K562 (cell line): Measurements from ENCODE around the gene FILIP1L. TPM values are rescaled to one million over a fixed set of nuclear protein-coding genes. Genes with fewer than 3 reads are reported as not detected.

ENCODE experiments used
- ATAC-seq: fragments of 200-7000 bp; cut with Tn5 transposase; 3 replicates; pipeline ENCODE4 v1.9.1; 2020; ENCODE audit warnings: moderate library complexity
- BruUV-seq: library from RNA; stranded (reverse); fragments of 400-500 nt; replicated peaks from 2 replicates; lab custom pipeline; 2021; lab: Mats Ljungman, UMichigan
- CTCF ChIA-PET: fragments of 300-600 bp; formaldehyde crosslinking; extraction: SDS; loops from one replicate; lab custom pipeline; 2021; ENCODE audit warnings: low intra/inter-chr PET ratio; lab: Yijun Ruan, JAX
- POLR2A ChIA-PET: fragments of 300-600, 350-650 bp; sonication (Branson Sonifier 250); formaldehyde crosslinking; extraction: SDS; loops from one replicate; lab custom pipeline; 2021; ENCODE audit warnings: antibody characterized with exemption, inconsistent platforms; lab: Yijun Ruan, JAX
- DNase-seq, 4 experiments: peaks; one replicate each; pipeline versions ENCODE4 v3.0.0 to v3.0.0-alpha.2; 2011 to 2018; ENCODE audit warnings: low spot score in 3 of 4, mixed read lengths in 3 of 4; ENCODE audit errors: extremely low read depth in 1 of 4
- FAIRE-seq: peaks from 2 replicates; lab custom pipeline; 2011; peaks lifted over from hg19 to GRCh38; lab: Jason Lieb, UNC
- H2AFZ ChIP-seq: 2 replicates; pipeline ENCODE4 v1.6.0; 2011; ENCODE audit warnings: low read depth, low read length, control low read depth, inconsistent platforms
- H3K27ac ChIP-seq: fragments of 200-600 bp; 3 replicates; pipeline ENCODE4 v1.8.0; 2011; ENCODE audit warnings: low read depth, mild to moderate bottlenecking, control low read depth, inconsistent platforms, low read length, moderate library complexity, mixed read lengths; ENCODE audit errors: extremely low read depth
- H3K27me3 ChIP-seq, 2 experiments: fragments of 300-600 bp in 1 of 2; 2 replicates in 1 of 2; 3 replicates in 1 of 2; pipeline versions ENCODE4 v1.6.0 to v1.8.0; 2011; ENCODE audit warnings: inconsistent platforms in 2 of 2, low read length in 2 of 2, mild to moderate bottlenecking in 1 of 2, mixed read lengths in 1 of 2, moderate library complexity in 1 of 2; ENCODE audit not compliant: control insufficient read depth in 2 of 2, insufficient read depth in 2 of 2
- H3K36me3 ChIP-seq: fragments of 300-600 bp; 3 replicates; pipeline ENCODE4 v1.8.0; 2011; ENCODE audit warnings: mild to moderate bottlenecking, low read length, inconsistent platforms; ENCODE audit not compliant: control insufficient read depth, insufficient read depth
- H3K4me1 ChIP-seq, 2 experiments: fragments of 200-600 bp in 1 of 2; replicated peaks in 1 of 2; 2 replicates in 1 of 2; 3 replicates in 1 of 2; pipeline versions ENCODE4 v1.5.1 to v1.8.0; 2011; ENCODE audit warnings: inconsistent platforms in 2 of 2, low read length in 2 of 2, mild to moderate bottlenecking in 1 of 2, mixed read lengths in 1 of 2, moderate library complexity in 1 of 2; ENCODE audit not compliant: control insufficient read depth in 2 of 2, insufficient read depth in 2 of 2
- H3K4me2 ChIP-seq: 2 replicates; pipeline ENCODE4 v1.6.1; 2011; ENCODE audit warnings: low read length, control low read depth, inconsistent platforms, mixed read lengths; ENCODE audit not compliant: insufficient read depth
- H3K4me3 ChIP-seq: fragments of 200-600 bp; sonication (generic), shearing (Covaris generic); 2 replicates; pipeline ENCODE4 v1.5.1; 2016; ENCODE audit warnings: control low read depth, inconsistent platforms
- H3K79me2 ChIP-seq: fragments of 200-600 bp; 3 replicates; pipeline ENCODE4 v1.8.0; 2011; ENCODE audit warnings: low read length, inconsistent platforms; ENCODE audit not compliant: control insufficient read depth, insufficient read depth
- H3K9ac ChIP-seq, 2 experiments: 2 replicates each; pipeline versions ENCODE4 v1.6.0 to v1.6.1; 2011; ENCODE audit warnings: low read depth in 2 of 2, low read length in 2 of 2, control low read depth in 1 of 2, inconsistent platforms in 1 of 2, mild to moderate bottlenecking in 1 of 2, mixed read lengths in 1 of 2; ENCODE audit not compliant: insufficient read depth in 1 of 2
- H3K9me1 ChIP-seq: one replicate; pipeline ENCODE4 v1.6.0; 2011; ENCODE audit warnings: inconsistent platforms, mild to moderate bottlenecking, low read length, moderate library complexity; ENCODE audit not compliant: control insufficient read depth, insufficient read depth
- H3K9me3 ChIP-seq: replicated peaks from 2 replicates; pipeline ENCODE4 v1.5.1; 2011; ENCODE audit warnings: low read depth, low read length, inconsistent platforms; ENCODE audit not compliant: control insufficient read depth, insufficient read depth
- H4K20me1 ChIP-seq: replicated peaks from 2 replicates; pipeline ENCODE4 v1.6.1; 2011; ENCODE audit warnings: low read length, inconsistent platforms, mixed read lengths; ENCODE audit not compliant: control insufficient read depth, insufficient read depth
- CHCHD3 ChIP-seq: fragments of 250-450 bp; sonication (Bioruptor Pico); IDR thresholded peaks from 2 replicates; pipeline ENCODE4 v2.1.2; 2022; ENCODE audit warnings: mild to moderate bottlenecking
- CTBP1 ChIP-seq: fragments of 450-650 bp; IDR thresholded peaks from 2 replicates; pipeline ENCODE4 v1.6.1; 2016; ENCODE audit warnings: borderline replicate concordance
- GATAD2A ChIP-seq: fragments of 450-650 bp; IDR thresholded peaks from 2 replicates; pipeline ENCODE4 v1.6.1; 2017
- HMG20A ChIP-seq: fragments of 450-650 bp; formaldehyde crosslinking; conservative IDR thresholded peaks from 2 replicates; pipeline ENCODE4 v1.4.0; 2020; ENCODE audit warnings: mild to moderate bottlenecking, mixed read lengths
- NFATC3 ChIP-seq: fragments of 450-650 bp; IDR thresholded peaks from 2 replicates; pipeline ENCODE4 v1.6.1; 2017; ENCODE audit warnings: mild to moderate bottlenecking
- PBX2 ChIP-seq, 2 experiments: IDR thresholded peaks in 1 of 2; conservative IDR thresholded peaks in 1 of 2; 2 replicates each; pipeline ENCODE4 v1.6.1; 2016; ENCODE audit warnings: low read depth in 2 of 2, mild to moderate bottlenecking in 1 of 2, missing compliant biosample characterization in 1 of 2, missing genetic modification characterization in 1 of 2, moderate library complexity in 1 of 2
- ZNF639 ChIP-seq, 2 experiments: fragments of 200-800 bp in 1 of 2; sonication (Bioruptor generic) in 1 of 2; sonication (generic) in 1 of 2; formaldehyde crosslinking in 1 of 2; IDR thresholded peaks in 1 of 2; conservative IDR thresholded peaks in 1 of 2; 2 replicates each; pipeline versions ENCODE4 v1.5.0 to v1.6.1; 2016 to 2020; ENCODE audit warnings: missing compliant biosample characterization in 1 of 2, missing genetic modification characterization in 1 of 2, missing genetic modification reagents in 1 of 2
- ZNF644 ChIP-seq: fragments of 200-800 bp; sonication (Bioruptor generic); IDR thresholded peaks from 2 replicates; pipeline ENCODE4 v1.6.1; 2016; ENCODE audit warnings: low read depth, missing genetic modification characterization, missing compliant biosample characterization
- ZNF717 ChIP-seq: fragments of 250-450 bp; sonication (Bioruptor Pico); IDR thresholded peaks from 2 replicates; pipeline ENCODE4 v1.5.0; 2021
- ZSCAN32 ChIP-seq: fragments of 450-650 bp; formaldehyde crosslinking; IDR thresholded peaks from 2 replicates; pipeline ENCODE4 v1.4.0; 2020; ENCODE audit warnings: mild to moderate bottlenecking, moderate library complexity
- WGBS: fragments of 100-300 bp; shearing (Covaris generic); methylation state at CpG from one replicate; pipeline ENCODE4 v1.1.6; 2016; ENCODE audit warnings: low coverage, mixed read lengths; ENCODE audit not compliant: insufficient coverage; ENCODE audit errors: missing lambda C conversion rate; 5-methylcytosine and 5-hydroxymethylcytosine counted together
- in situ Hi-C: fragments of 300-500 bp; cut with MboI; formaldehyde crosslinking; loops from 4 replicates; pipeline ENCODE4 v1.15.0; 2018; ENCODE audit warnings: inconsistent platforms, mixed read lengths
- intact Hi-C: fragments of 100-400 bp; cut with micrococcal nuclease; formaldehyde crosslinking; loops from 2 replicates; pipeline ENCODE4 v1.14.2; 2022
- polyA plus RNA-seq, 8 experiments: library from polyadenylated mRNA; depleted of rRNA in 4 of 8; stranded (reverse) in 5 of 8; unstranded in 3 of 8; fragments of >200 nt; fragmentation: Nextera tagmentation in 2 of 8; fragmentation: Illumina TruSeq in 1 of 8; extraction: Ambion mirVana in 2 of 8; extraction: Trizol in 1 of 8; gene quantifications; 2 replicates each; pipeline versions ENCODE4 v1.2.1 to v1.2.3, GENCODE V29; 2011 to 2014; ENCODE audit warnings: inconsistent platforms in 1 of 8, missing spikeins in 1 of 8
- total RNA-seq, 7 experiments: library from RNA; depleted of rRNA in 6 of 7; stranded (reverse); fragments of >200 nt in 6 of 7; fragmentation: Illumina TruSeq in 2 of 7; extraction: Trizol in 2 of 7; gene quantifications; 2 replicates each; pipeline versions ENCODE4 v1.2.1 to v1.2.3, GENCODE V29; 2011 to 2021; ENCODE audit warnings: low replicate concordance in 1 of 7

The FILIP1L gene
- total and polyA plus RNA-seq, 9 of the 15 experiments (the other 6 are each of a cell fraction or from before 2014, with no cell fraction given) = 0.50 to 2.1 (median 1.1) TPM

DNA sequence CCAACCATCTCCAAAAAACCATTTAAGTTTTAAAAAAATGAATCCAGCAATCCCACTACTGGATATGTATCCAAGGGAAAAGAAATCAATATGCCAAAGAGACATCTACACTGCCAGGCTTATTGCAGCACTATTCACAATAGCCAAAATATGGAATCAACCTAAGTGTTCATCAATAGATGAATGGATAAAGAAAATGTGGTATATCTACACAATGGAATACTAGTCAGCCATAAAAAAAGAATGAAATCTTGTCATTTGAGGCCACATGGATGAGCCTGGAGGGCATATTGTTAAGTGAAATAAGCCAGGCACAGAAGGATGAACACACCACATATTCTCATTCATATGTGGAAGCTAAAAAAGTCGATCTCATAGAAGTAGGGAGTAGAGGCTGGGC, 136.1 kb downstream of the FILIP1L start:
- Histone ChIP-seq H3K27ac (no peak overlapping the region), H4K20me1 (no peaks in the 10 kb centered on the region), H3K27me3 (no peaks in the 10 kb centered on the region), H3K4me2 (no peak overlapping the region), H3K9me3 (no peaks in the 10 kb centered on the region), H3K79me2 (no peaks in the 10 kb centered on the region; the same call in 2 of the 3 replicates), H3K36me3 (no peaks in the 10 kb centered on the region), H3K9ac (no peak overlapping the region), H2AFZ (no peak overlapping the region), H3K4me3 (no peak overlapping the region), H3K9me1 (no peaks in the 10 kb centered on the region), H3K4me1 (no peaks in the 10 kb centered on the region)
- DNase-seq (no peak), ATAC-seq (no peak), FAIRE-seq (no peak)
- ChIA-PET POLR2A (interaction anchor here (0.8 kb wide), 1 partner anchor 24 kb away, joined by 4 read pairs; no protein-coding TSS in a partner anchor), CTCF (no interaction called here)
- 82% methylated on average over 1 of the region's 1 CpG for WGBS
- TF ChIP-seq ZNF644 (tag) (no peak), GATAD2A (no peak)
- intact Hi-C loops = no loop called here
- in situ Hi-C loops = no loop called here
- no TSS peak for BruUV-seq

DNA sequence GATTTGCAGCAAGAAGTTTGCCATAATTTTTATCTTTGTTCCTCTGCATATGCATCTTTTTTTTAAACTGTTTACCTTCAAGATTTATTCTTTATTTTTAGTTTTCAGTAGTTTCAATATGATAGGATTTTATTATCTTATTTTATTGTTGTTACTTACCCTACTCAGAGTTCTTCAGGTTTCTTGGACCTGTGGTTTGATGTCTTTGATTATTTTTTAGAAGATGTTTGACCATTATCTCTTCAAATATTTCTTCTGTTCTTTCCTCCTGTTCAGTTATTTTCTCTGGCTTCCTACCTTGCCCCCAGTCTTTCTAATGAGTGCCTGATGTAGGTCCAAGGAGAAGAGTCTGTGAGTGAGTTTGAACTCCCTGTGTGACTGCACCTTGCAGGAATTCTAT, 137.7 kb downstream of the FILIP1L start:
- DNase-seq = no peak
- no peak overlapping the region for H3K27ac ChIP-seq
- TF ChIP-seq CTBP1 = no peak
- TF ChIP-seq NFATC3 = no peak
- TF ChIP-seq ZNF639 (CRISPR knock-in tag; conservative IDR thresholded peaks at IDR 0.05 in 1 of 2, IDR thresholded peaks at IDR 0.05 in 1 of 2) = no peak
- TF ChIP-seq HMG20A (CRISPR knock-in tag) = no peak
- no peak for TF ChIP-seq CHCHD3 (CRISPR knock-in tag)
- no peak for TF ChIP-seq ZNF717 (CRISPR knock-in tag)
- no peak for TF ChIP-seq ZSCAN32 (CRISPR knock-in tag)
- TF ChIP-seq PBX2 (CRISPR knock-in tag; IDR thresholded peaks at IDR 0.05; ENCODE audit: low read depth) = no peak
- TF ChIP-seq PBX2 (tag; conservative IDR thresholded peaks at IDR 0.05; ENCODE audit: low read depth) = no peak
- no peaks in the 10 kb centered on the region for H3K9me3 ChIP-seq
- CTCF ChIA-PET = no interaction called here
- FAIRE-seq = no peak
- no TSS peak for BruUV-seq
- in situ Hi-C loops = no loop called here
- H2AFZ ChIP-seq = no peak overlapping the region
- ATAC-seq = no peak
- no peaks in the 10 kb centered on the region; the same call in 2 of the 3 replicates for H3K79me2 ChIP-seq
- intact Hi-C loops = no loop called here
- no peak overlapping the region for H3K4me2 ChIP-seq
- H3K9me1 ChIP-seq = no peaks in the 10 kb centered on the region
- POLR2A ChIA-PET = no interaction called here
- no peaks in the 10 kb centered on the region for H3K4me1 ChIP-seq
- no peaks in the 10 kb centered on the region for H4K20me1 ChIP-seq
- H3K9ac ChIP-seq = no peak overlapping the region
- no peaks in the 10 kb centered on the region for H3K36me3 ChIP-seq
- H3K4me3 ChIP-seq = no peak overlapping the region
- no peaks in the 10 kb centered on the region for H3K27me3 ChIP-seq
